Hepatocyte (in vitro differentiated cells): Measurements from ENCODE around the gene MLPH. TPM values are rescaled to one million over a fixed set of nuclear protein-coding genes. Genes with fewer than 3 reads are reported as not detected.

Experiments
- DNase-seq: peaks from one replicate; pipeline ENCODE4 v3.0.0-alpha.2; 2016; ENCODE audit warnings: low spot score
- H2AFZ ChIP-seq: fragments of 200-600 bp; sonication (generic); 2 replicates; pipeline ENCODE4 v1.6.0; 2016; ENCODE audit warnings: antibody characterized with exemption, mild to moderate bottlenecking
- H3K27ac ChIP-seq: fragments of 200-600 bp; sonication (generic); 2 replicates; pipeline ENCODE4 v1.5.1; 2016; ENCODE audit warnings: mild to moderate bottlenecking
- H3K27me3 ChIP-seq: fragments of 200-600 bp; sonication (generic); 2 replicates; pipeline ENCODE4 v1.6.1; 2016
- H3K36me3 ChIP-seq: fragments of 200-600 bp; sonication (generic); replicated peaks from 2 replicates; pipeline ENCODE4 v1.5.1; 2016; ENCODE audit warnings: low read depth; ENCODE audit not compliant: insufficient read depth
- H3K4me1 ChIP-seq: fragments of 200-600 bp; sonication (generic); 2 replicates; pipeline ENCODE4 v1.5.1; 2016; ENCODE audit warnings: mild to moderate bottlenecking, moderate library complexity; ENCODE audit not compliant: insufficient read depth
- H3K4me2 ChIP-seq: fragments of 200-600 bp; sonication (generic); 2 replicates; pipeline ENCODE4 v1.6.0; 2016
- H3K4me3 ChIP-seq: fragments of 200-600 bp; sonication (generic); 2 replicates; pipeline ENCODE4 v1.5.1; 2016; ENCODE audit warnings: mild to moderate bottlenecking
- H3K79me2 ChIP-seq: fragments of 200-600 bp; sonication (generic); 2 replicates; pipeline ENCODE4 v1.6.0; 2017; ENCODE audit warnings: mild to moderate bottlenecking
- H3K9me2 ChIP-seq: fragments of 200-600 bp; sonication (generic); replicated peaks from 2 replicates; pipeline ENCODE4 v1.6.0; 2017; ENCODE audit warnings: mild to moderate bottlenecking; ENCODE audit not compliant: insufficient read depth
- H3K9me3 ChIP-seq: fragments of 200-600 bp; sonication (generic); 2 replicates; pipeline ENCODE4 v1.5.1; 2016; ENCODE audit warnings: low read depth, mild to moderate bottlenecking
- H4K20me1 ChIP-seq: fragments of 200-600 bp; sonication (generic); 2 replicates; pipeline ENCODE4 v1.6.0; 2016; ENCODE audit warnings: mild to moderate bottlenecking; ENCODE audit not compliant: insufficient read depth, poor library complexity, severe bottlenecking
- EZH2 ChIP-seq: fragments of 200-600 bp; sonication (generic); IDR thresholded peaks from 2 replicates; pipeline ENCODE4 v1.6.1; 2016; ENCODE audit warnings: antibody characterized with exemption, mild to moderate bottlenecking, borderline replicate concordance
- EZH2phosphoT487 ChIP-seq: fragments of 200-600 bp; sonication (generic); IDR thresholded peaks from one replicate; pipeline ENCODE4 v1.6.1; 2018; ENCODE audit warnings: antibody characterized with exemption, mild to moderate bottlenecking, low read depth, moderate library complexity; ENCODE audit not compliant: unreplicated experiment, severe bottlenecking
- WGBS: methylation state at CpG from one replicate; pipeline ENCODE4 v1.1.6; 2016; ENCODE audit warnings: low lambda C conversion rate; ENCODE audit errors: missing lambda C conversion rate; 5-methylcytosine and 5-hydroxymethylcytosine counted together
- microRNA-seq: library from miRNA; unstranded; fragments of <30 nt; microRNA quantifications from one replicate; pipeline ENCODE4, GENCODE V29; 2017
- polyA plus RNA-seq: library from polyadenylated mRNA; unstranded; fragments of >200 nt; fragmentation: Nextera tagmentation; extraction: Ambion mirVana; gene quantifications from 2 replicates; pipeline ENCODE4 v1.2.1, GENCODE V29; 2016
- small RNA-seq: library from RNA; depleted of rRNA; stranded (forward); fragments of <200 nt; gene quantifications from one replicate; pipeline ENCODE3, GENCODE V24; 2014
- total RNA-seq: library from RNA; depleted of rRNA; stranded (reverse); fragments of >200 nt; gene quantifications from 2 replicates; pipeline ENCODE4 v1.2.3, GENCODE V29; 2014
- TF ChIP-seq, protein P1 (sequence below): fragments of 200-600 bp; sonication (generic); IDR thresholded peaks from 2 replicates; pipeline ENCODE4 v1.5.1; 2016; ENCODE audit warnings: antibody characterized with exemption, mild to moderate bottlenecking; ENCODE audit not compliant: poor library complexity

Gene MLPH
- total and polyA plus RNA-seq, 2 experiments from 2014 or later, result 6.7 to 12.3 TPM

DNA sequence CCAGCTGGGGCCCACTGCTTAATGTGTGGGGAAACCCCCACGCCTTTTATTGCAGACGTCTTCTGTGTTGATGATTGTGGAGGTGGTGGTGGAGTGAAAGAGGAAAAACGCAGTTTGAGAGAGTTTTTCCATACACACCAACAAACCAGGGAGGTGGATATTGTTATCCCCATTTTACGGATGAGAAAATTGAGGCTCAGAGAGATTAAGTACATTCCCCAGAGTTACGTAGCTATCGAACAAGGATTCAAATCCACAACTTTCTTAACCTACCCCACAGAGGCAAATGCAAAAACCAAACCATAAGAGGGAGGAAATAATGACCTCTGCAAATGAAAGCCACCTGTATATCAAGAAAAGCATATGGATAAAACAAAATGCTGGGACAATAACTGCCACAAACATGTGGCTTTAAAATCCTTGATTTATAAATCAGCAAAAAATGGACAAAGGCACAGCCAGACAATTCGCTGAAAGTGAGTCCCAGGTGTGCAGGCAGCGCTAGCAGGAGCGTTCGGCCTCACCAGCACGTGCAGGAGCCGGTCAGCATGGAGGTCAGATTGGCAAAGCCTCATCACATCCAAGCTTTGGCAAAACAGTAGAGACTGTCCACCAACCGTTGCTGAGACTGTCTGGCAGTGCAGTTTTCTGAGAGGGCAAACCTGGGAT, 116.1 kb downstream of the MLPH start:
- H3K27me3 ChIP-seq, result no peaks in the 10 kb centered on the region
- no peaks in the 10 kb centered on the region for H3K79me2 ChIP-seq
- peak overlapping the region; percentile 13 for H3K27ac ChIP-seq
- TF ChIP-seq EZH2 (no peak), EZH2phosphoT487 (no peak)
- TF ChIP-seq, protein P1, sequence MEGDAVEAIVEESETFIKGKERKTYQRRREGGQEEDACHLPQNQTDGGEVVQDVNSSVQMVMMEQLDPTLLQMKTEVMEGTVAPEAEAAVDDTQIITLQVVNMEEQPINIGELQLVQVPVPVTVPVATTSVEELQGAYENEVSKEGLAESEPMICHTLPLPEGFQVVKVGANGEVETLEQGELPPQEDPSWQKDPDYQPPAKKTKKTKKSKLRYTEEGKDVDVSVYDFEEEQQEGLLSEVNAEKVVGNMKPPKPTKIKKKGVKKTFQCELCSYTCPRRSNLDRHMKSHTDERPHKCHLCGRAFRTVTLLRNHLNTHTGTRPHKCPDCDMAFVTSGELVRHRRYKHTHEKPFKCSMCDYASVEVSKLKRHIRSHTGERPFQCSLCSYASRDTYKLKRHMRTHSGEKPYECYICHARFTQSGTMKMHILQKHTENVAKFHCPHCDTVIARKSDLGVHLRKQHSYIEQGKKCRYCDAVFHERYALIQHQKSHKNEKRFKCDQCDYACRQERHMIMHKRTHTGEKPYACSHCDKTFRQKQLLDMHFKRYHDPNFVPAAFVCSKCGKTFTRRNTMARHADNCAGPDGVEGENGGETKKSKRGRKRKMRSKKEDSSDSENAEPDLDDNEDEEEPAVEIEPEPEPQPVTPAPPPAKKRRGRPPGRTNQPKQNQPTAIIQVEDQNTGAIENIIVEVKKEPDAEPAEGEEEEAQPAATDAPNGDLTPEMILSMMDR, result no peak
- DNase-seq, result no peak
- no peaks in the 10 kb centered on the region for H3K9me3 ChIP-seq
- no peaks in the 10 kb centered on the region for H3K9me2 ChIP-seq
- no peaks in the 10 kb centered on the region for H4K20me1 ChIP-seq
- H3K4me1 ChIP-seq, result peaks cover 33% of the 10 kb centered on the region
- H3K36me3 ChIP-seq, result no peaks in the 10 kb centered on the region
- H2AFZ ChIP-seq, result peak overlapping the region; percentile 57
- peak overlapping the region; percentile 60 for H3K4me2 ChIP-seq
- 87% methylated on average over 13 of the region's 13 CpGs for WGBS
- H3K4me3 ChIP-seq, result no peak overlapping the region

GRCh38 chr2:237603718-237604362, 116.8 kb downstream of the MLPH start:
- Histone ChIP-seq H3K4me1 (peaks cover 33% of the 10 kb centered on the region), H3K9me3 (no peaks in the 10 kb centered on the region), H3K4me2 (peak overlapping the region; percentile 60), H3K4me3 (no peak overlapping the region), H3K36me3 (no peaks in the 10 kb centered on the region), H4K20me1 (no peaks in the 10 kb centered on the region), H3K27me3 (no peaks in the 10 kb centered on the region), H3K79me2 (no peaks in the 10 kb centered on the region), H2AFZ (peak overlapping the region; percentile 57), H3K9me2 (no peaks in the 10 kb centered on the region), H3K27ac (peak overlapping the region; percentile 13)
- DNase-seq, result no peak
- WGBS, result 26% methylated on average over 15 of the region's 15 CpGs
- no peak for TF ChIP-seq EZH2
- TF ChIP-seq, protein P1, result no peak
- TF ChIP-seq EZH2phosphoT487, result no peak

GRCh38 chr2:237604391-237604790, 117.3 kb downstream of the MLPH start:
- H3K36me3 ChIP-seq, result no peaks in the 10 kb centered on the region
- H3K4me3 ChIP-seq, result no peak overlapping the region
- no peaks in the 10 kb centered on the region for H3K9me2 ChIP-seq
- no peak overlapping the region for H3K27ac ChIP-seq
- no peaks in the 10 kb centered on the region for H4K20me1 ChIP-seq
- DNase-seq, result no peak
- peaks cover 33% of the 10 kb centered on the region for H3K4me1 ChIP-seq
- H3K79me2 ChIP-seq, result no peaks in the 10 kb centered on the region
- H3K9me3 ChIP-seq, result no peaks in the 10 kb centered on the region
- WGBS, result 92% methylated on average over 11 of the region's 11 CpGs
- TF ChIP-seq EZH2phosphoT487 (no peak), EZH2 (no peak)
- TF ChIP-seq, protein P1, result no peak
- H3K4me2 ChIP-seq, result peak overlapping the region; percentile 60
- H3K27me3 ChIP-seq, result no peaks in the 10 kb centered on the region
- no peak overlapping the region for H2AFZ ChIP-seq

Small RNA genes within 50 kb of the gene (microRNA-seq; reads per million reads assigned to microRNA genes)
- not detected for gene MIR6811

Small RNA genes within 50 kb of the gene (small RNA-seq; reads per million reads assigned to genes)
- not detected for gene MIR6811
- gene RNU6-1140P, result 0.19 reads per million

Other genes starting within 250 kb of the MLPH start
- 158 and 250 TPM in 2 replicates for gene COL6A3, start 73.1 kb upstream of the MLPH start, total RNA-seq
- gene COL6A3, start 73.1 kb upstream of the MLPH start, polyA plus RNA-seq, result 70.7 and 80.7 TPM in 2 replicates
- gene PRLH, start 79.3 kb downstream of the MLPH start, total RNA-seq, result not detected in 2 replicates
- not detected in 2 replicates for gene PRLH, start 79.3 kb downstream of the MLPH start, polyA plus RNA-seq
- 56.8 and 58.3 TPM in 2 replicates for gene RAB17, start 103.5 kb downstream of the MLPH start, total RNA-seq
- 89.6 and 99.1 TPM in 2 replicates for gene RAB17, start 103.5 kb downstream of the MLPH start, polyA plus RNA-seq
- 42.7 and 49.0 TPM in 2 replicates for gene LRRFIP1, start 140.3 kb downstream of the MLPH start, total RNA-seq
- 64.1 and 81.4 TPM in 2 replicates for gene LRRFIP1, start 140.3 kb downstream of the MLPH start, polyA plus RNA-seq